GM21825 (cell line): Measurements from ENCODE around the gene SYT12.

Source experiments
- ATAC-seq: cut with Tn5 transposase; IDR thresholded peaks from one replicate; pipeline ENCODE4 v1.9.1; 2021; ENCODE audit warnings: mild to moderate bottlenecking, moderate library complexity; ENCODE audit not compliant: unreplicated experiment

Gene SYT12

DNA sequence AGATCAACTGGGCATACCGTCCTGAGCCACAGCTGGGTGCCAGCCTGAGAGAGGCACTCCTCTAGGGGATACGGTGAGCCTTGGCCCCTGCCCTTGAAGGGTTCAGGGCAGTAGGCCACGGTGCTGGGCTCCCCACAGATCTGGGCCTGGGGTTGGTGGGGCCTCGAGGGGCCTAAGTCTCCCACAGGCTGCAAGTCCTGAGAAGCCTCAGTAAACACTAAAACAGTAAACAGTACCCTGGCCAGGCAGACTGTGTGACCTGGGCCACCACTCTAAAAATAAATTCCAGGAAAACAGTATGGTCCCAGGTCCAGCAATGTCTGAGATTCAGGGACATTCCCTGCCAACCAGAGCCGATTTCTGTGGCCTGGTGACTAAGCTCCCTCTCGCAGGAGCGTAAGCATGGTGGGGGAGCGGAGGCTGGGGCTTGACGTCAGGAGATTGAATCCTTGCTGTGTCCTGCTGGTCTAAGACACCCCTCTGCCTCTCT, 31.5 kb downstream of the SYT12 start:
- no peak for ATAC-seq

GRCh38 chr11:67054836-67055523, 32.0 kb downstream of the SYT12 start:
- ATAC-seq: no peak

DNA sequence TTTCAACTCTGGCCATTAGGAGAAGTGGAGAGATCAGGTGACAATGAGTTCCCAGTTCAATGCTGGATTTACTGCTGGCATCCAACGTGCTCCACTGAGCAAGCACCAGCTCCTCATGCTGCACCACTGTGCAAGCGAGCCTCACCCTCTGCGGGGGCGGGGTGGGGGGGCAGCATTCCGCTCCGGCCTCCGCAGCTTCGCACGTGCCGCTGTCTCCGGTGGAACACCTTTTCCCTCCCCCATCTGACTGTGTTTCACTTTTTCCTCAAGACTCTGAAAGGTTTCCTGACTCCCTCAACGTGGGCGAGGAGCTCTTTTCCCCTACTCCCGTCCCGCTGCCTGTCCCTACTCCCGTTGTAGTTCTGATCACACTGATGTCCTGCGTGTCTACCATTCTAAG, 32.9 kb downstream of the SYT12 start:
- no peak for ATAC-seq

DNA sequence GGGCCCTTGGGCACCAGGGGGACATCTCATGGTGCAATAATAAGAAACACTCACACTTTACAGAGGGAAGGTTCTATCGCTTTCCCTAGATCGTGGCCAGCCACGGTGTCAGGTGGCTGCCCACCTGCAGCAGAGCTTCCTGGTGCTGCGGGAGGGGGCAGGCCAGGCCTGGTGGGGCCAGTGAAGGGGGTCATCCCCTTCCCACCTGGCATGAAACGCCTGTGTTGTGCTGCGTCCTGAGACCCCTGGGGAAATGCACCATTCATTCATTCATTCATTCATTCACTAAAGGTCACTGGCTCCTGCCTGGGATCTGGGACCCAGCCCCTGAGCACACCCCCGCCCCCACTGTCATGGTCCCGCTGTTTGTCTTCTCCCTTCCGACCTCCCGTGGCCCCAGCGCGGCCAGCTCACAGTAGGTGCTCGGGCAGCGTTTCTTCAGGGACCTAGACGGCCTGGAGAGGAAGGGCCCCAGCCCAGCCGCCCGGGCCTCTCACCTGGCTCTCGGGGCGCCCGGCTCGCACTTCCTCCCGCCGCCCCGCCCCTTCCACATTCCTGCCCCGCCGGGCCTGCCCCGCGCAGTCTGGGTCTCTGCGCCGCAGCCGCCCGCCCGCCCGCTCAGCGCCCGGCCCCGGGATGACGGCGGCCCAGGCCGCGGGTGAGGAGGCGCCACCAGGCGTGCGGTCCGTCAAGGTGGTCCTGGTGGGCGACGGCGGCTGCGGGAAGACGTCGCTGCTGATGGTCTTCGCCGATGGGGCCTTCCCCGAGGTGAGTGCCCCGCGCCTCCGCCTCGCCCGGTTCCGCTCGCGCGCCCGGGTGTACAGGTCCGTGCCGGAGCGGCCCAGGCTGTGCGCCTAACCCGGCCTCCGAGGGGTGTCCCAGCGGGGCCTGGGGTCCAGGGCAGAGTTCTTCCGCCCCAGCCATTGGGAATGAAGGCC, 33.6 kb downstream of the SYT12 start, which contains the start of gene RHOD:
Gene RHOD, plus strand, starts transcription at position 581 of the 938 bp plus-strand sequence. Its CDS starts 56 bp downstream, at position 637.
- no peak for ATAC-seq

DNA sequence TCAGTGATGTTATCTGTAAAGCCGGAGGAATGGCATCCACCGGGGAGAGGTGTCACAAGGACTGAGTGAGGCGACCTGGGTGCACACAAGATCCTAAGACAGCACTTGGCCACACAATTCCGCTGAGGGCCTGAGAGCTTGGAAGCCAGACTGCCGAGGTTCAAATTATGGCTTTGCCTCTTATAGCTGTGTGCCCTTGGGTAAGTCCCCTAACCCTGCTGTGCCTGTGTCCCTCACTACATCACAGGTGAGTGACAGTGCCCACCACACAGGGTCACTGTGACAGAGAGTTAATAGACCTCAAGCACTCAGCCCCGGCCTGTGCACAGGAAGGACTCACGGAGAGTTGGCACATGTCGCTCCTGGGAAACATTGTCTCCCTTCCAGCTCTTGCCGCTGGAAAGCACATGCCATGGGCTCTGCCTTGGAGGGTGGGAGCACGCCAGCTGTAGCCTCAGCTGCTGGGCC, 34.3 kb downstream of the SYT12 start:
- no peak for ATAC-seq

DNA sequence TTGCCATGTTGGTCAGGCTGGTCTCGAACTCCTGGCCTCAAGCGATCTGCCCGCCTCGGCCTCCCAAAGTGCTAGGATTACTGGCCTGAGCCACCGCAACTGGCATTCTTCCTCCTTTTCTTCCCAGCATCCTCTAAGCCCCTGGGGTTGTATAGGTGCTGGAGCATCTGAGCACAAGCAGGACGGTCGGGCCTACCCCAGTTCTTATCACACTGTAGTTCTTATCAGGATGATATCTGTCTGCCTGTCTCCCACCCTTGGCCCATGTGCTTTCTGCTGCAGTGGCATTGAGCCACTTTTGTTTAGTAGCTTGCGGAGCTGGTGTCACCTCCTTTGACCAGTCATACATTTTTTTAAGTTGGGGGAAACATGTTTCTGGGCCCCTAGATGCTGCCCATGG, 35.6 kb downstream of the SYT12 start:
- no peak for ATAC-seq

GRCh38 chr11:67059671-67060070, 36.7 kb downstream of the SYT12 start:
- no peak for ATAC-seq

DNA sequence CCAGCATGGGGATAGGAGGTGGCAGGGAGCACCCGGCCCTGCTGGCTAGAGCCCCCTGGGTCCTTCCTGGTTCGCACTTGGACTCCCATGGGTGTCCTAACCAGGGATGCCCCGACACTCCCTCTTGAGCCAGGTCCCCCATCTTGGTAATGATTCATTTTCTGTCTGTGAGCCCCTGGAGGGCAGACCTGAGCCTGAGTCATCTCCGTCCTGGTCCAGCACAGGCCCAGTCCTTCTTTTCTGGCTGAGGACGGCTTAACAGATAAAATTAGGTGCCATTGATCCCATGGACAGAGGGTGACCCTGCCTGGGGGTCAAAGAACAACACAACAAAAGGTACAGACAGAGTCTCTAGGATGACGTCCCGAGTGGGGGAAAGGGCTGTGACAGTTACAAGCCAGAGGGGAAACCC, 37.2 kb downstream of the SYT12 start:
- no peak for ATAC-seq

DNA sequence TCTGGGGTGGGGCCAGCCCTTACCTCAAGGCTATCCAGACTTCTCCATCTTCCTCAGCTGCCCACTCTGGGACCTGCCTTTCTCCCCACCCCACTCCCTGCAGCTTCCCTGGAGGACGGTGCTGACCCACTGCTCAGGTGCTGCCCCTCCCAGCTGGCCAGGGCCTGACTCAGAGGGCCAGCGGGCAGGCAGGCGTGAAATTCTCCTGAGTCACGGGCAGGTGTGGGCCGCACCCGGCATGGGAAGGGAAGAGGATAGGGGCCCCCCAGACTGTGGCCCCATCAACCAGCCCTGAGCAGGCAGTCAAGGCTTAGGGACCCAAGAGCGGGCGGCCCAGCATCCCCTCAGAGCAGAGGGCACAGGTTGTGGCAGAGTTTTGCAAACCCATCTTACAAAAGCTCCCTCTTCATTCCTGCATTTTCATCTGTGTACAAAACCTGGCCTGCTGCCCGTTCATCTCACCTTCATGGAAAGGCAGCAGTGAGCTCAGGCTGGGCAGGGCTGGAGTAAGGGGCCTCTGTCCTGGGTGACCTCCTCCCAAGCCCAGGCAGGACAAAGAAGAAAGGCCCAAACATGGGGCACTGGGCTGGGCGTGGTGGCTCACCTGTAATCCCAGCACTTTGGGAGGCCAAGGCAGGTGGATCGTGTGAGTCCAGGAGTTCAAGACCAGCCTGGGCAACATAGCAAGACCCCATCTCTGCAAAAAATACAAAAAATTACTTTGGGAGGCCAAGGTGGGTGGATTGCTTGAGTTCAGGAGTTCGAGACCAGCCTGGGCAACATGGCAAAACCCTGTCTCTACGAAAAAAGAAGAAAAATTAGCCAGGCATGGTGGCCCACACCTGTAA, 39.8 kb downstream of the SYT12 start:
- no peak for ATAC-seq

DNA sequence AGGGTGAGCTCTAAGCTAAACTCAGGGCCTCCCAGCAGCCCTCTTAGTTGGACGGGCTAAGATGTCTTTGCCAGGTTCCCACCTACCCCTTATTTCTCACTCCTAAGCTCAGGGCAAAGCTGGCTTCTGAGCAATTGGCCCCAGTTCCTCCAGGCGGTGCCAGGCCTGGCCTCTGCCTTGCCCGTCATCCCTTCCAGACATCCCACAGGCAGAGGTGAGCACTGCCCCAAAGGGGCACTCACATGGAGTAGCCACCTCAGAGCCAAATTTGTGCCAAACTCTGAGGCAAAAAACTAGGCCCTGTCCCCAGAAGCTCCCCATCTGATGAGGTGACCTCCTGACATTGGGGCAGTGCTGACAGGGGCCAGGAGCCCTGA, 43.4 kb downstream of the SYT12 start:
- ATAC-seq: no peak

- no peak for ATAC-seq
Measured at GRCh38 chr11:67071420-67072284, 48.7 kb downstream of the SYT12 start.

GRCh38 chr11:67072295-67072694, 49.4 kb downstream of the SYT12 start:
- no peak for ATAC-seq

DNA sequence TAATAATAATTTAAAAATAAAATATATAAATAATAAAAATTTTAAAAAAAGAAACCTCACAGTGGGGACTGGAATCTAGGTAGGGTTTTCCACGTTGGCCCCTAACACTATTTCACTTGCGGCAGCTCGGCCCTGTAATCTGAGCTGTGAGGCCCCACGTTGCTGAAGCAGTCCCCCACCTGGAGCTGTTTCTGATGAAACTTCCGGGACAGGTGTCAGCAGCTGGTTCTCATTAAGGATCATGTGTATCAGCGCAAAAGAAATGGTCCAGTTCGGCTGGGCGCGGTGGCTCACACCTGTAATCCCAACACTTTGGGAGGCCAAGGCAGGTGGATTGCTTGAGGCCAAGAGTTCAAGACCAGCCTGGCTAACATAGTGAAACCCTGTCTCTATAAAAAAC, 51.0 kb downstream of the SYT12 start:
- no peak for ATAC-seq

DNA sequence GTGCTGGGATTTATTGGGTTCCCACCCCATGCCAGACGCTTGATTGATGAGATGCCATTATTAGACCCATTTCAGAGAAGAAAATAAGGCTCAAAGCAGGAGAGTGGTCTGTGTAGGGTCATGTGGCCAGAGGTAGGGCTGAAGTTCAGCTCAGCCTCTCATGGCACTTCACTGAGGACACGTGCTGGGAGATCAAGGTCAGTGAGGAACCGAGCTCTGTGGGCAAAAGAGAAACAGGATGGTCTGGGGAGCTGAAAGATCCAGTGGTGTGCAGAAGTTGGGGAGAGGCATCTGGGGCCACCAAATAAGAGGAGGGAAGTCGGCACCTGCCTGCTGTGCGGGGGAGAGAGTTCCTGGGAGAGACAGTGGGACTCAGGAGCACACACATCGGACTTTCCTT, 53.3 kb downstream of the SYT12 start:
- no peak for ATAC-seq

GRCh38 chr11:67079065-67079705, 56.3 kb downstream of the SYT12 start:
- no peak for ATAC-seq

- no peak for ATAC-seq
Measured at GRCh38 chr11:67082071-67082791, 59.3 kb downstream of the SYT12 start.

GRCh38 chr11:67083786-67084366, 60.9 kb downstream of the SYT12 start:
- ATAC-seq: no peak

GRCh38 chr11:67085617-67086016, 62.7 kb downstream of the SYT12 start:
- ATAC-seq: no peak
